A673 (cell line): Measurements from ENCODE around the gene LYRM2.

ENCODE experiments used
- CTCF ChIP-seq: fragments of 300-800, 200-600 bp; sonication (generic); conservative IDR thresholded peaks from 2 replicates; pipeline ENCODE4 v1.5.1; 2017; ENCODE audit warnings: low read depth, mild to moderate bottlenecking, antibody characterized with exemption, low read length, moderate library complexity, mixed read lengths
- EZH2 ChIP-seq: fragments of 200-600 bp; sonication (generic); IDR thresholded peaks from 2 replicates; pipeline ENCODE4 v1.6.1; 2017; ENCODE audit warnings: borderline replicate concordance, low read depth, mild to moderate bottlenecking, mixed read lengths, antibody characterized with exemption, low read length; ENCODE audit not compliant: poor library complexity, severe bottlenecking

- TF ChIP-seq CTCF (no peak), EZH2 (no peak)
These were observed 112.6 kb downstream of the LYRM2 start for GRCh38 chr6:89525786-89526562.
